CD4-positive, alpha-beta T cell treated with Interleukin-12 subunit alpha and Interleukin-12 subunit beta, for 1 hour (primary cell): ENCODE data around the gene FOXK2.
"Not testable (repeated sequence)": the region's sequence is repeated elsewhere in the genome, so short reads cannot be mapped to it uniquely, and the experiment has no call there.

Experiments
- DNase-seq: peaks from one replicate; pipeline ENCODE4 v3.0.0-alpha.2; 2020

Gene FOXK2

DNA sequence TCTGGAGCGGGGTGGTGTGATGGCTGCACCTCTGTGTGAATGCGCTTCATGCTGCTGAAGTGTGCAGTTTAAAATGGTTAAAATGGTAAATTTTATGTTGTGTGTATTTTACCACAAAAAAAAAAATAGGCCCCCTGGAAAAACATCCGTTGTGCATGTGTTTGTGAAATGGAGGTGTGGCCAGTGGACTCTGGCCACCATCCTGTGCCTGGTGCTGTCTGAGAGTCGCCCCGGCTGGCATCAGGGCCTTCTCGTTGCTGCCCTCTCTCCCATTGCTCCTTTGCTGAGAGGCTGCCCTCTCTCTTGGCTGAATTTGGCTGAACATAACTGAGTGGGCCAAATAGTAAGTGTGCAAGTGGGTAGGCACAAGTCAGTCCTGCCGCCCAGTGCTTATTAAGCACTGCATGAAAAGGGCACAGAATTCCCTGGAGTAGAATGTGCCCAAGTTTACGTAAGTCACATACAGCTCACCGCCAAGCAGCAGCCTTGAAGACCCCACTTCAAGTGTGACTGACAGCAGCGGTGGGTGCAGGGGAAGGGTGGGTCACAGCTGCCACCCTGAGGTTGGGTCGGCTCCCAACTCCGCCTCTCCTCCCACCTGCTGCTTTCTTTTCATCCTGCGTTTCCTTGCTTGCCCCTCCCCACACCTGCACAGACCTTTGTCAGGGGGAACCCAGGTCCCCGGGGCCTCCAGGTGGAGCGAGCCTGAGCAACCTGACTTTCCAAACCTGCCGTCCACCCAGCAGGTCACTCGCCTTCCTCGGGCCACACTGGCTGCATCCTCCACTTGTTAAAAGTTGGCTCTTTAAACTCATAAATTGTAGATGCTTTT, 46.8 kb downstream of the FOXK2 start:
- no peak for DNase-seq

DNA sequence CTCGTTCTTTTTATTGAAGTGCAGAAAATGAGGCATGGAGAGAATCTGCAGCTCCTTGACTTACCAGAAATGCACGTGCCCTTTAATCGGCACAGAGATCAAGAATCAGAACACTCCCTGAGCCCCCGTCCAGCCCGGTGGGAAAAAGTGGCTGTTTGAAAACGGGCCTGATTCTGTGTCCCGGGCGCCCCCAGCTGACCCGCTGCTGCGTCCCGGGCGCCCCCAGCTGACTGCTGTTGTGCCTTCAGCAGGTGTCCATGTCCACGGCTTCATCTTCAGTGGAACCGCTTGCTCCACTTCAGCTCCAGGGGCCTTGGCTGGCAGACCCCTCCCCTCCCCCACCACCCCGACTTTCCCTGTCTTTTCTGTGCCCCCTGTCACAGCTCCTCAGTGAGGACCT, 47.8 kb downstream of the FOXK2 start:
- DNase-seq, result no peak

DNA sequence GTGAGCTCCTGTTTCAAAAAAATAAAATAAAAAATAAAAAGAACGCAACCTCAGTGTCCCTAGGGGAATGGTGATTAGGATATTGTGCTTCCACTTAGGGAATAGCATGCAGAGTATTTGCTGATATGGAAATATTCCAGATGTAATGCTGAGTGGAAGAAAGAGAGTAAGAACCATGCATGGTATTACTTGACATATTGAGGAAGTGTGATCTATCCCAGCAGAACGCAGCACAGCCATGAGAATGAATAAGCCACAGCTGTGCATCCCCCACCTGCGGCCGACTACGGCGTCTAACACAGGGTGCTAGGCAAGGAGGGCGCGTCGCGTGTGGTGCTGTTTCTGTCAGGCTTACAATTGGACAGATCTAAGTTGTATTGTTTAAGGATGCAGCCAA, 49.5 kb downstream of the FOXK2 start:
- no peak for DNase-seq

DNA sequence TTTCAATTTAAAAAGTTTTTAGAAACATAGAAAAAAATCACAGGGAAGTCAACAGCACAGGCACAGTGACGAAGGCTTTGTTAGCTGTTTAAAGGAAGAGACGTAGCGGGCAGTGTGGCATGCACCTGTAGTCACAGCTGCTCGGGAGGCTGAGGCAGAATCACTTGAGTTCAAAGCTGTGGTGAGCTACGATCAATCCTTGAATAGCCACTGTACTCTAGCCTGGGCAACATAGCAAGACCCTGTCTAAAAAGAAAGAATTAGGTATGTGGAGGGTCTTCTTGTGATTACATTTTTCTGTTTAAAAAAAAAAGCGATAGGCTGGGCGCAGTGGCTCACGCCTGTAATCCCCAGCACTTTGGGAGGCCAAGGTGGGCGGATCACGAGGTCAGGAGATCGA, 50.1 kb downstream of the FOXK2 start:
- DNase-seq, result no peak

DNA sequence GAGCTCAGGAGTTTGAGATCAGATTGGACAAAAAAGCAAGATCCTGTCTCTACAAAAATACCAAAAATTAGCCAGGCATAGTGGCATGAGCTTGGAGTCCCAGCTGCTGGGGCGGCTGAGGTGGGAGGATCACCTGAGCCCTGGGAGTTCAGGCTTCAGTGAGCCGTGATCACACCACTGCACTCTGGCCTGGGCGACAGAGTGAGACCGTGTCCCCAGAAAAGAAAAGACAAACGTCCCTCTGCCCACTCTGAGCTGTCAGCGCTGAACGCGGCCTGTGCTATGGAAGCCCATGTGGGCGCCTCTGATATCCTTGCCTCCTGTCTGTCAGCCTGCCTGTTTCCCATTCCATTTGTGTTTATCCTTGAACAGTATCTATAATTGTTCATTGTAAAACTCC, 50.7 kb downstream of the FOXK2 start:
- DNase-seq, result no peak

DNA sequence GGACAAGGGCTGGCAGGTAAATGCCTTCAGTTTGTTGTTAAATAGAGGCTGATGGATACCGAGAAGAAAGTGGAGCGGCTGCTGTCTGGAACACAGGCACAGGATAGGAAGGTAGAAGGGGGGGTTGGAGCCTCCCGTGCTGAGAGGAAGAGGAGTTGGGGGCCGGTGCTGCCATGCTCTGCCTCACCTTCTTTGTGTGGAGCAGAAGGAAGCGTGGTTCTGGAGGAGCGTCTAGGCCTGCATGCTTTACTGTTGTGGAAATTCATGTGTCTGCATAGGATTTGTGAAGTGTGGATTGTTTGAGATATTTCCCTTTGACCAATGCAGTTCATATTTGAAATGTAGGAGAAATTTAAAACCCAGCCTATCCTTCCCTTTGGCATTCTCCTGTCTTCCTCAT, 52.3 kb downstream of the FOXK2 start:
- no peak for DNase-seq

DNA sequence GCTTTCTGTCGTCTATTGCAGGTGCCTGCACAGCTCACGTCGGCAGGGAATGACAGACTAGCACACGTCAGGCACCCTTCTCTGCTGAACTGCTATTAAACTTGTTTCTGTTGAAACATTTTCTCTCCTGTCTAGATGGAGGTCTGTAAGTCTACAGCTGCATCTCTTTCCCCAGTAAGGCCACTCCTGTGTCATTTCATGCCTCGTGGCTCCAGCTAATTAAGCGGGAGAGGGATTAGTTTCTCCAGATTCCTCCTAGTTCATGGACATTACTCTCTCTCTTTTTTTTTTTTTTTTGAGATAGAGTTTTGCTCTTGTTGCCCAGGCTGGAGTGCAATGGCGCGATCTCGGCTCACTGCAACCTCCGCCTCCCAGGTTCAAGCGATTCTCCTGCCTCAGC, 54.5 kb downstream of the FOXK2 start:
- DNase-seq, result no peak

DNA sequence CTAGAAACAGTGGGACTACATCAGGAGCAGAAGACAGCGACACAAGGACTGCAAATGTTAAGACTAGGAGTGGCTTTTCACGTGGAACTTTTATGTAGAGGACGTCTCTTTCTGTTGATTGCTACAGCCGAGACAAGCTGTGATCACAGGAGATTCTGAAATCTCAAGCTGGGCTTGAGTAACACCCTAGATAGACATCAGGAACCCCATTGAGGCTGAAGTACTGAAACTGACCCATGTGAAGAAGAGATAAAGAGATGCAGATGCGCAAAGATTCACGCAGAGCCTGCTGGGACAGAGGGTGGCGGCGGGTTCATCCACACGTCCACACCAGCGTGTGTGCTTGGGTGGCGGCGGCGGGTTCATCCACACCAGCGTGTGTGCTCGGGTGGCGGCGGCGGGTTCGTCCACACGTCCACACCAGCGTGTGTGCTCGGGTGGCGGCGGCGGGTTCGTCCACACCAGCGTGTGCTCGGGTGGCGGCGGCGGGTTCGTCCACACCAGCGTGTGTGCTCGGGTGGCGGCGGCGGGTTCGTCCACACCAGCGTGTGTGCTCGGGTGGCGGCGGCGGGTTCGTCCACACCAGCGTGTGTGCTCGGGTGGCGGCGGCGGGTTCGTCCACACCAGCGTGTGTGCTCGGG, 56.2 kb downstream of the FOXK2 start:
- not testable (repeated sequence) for DNase-seq

DNA sequence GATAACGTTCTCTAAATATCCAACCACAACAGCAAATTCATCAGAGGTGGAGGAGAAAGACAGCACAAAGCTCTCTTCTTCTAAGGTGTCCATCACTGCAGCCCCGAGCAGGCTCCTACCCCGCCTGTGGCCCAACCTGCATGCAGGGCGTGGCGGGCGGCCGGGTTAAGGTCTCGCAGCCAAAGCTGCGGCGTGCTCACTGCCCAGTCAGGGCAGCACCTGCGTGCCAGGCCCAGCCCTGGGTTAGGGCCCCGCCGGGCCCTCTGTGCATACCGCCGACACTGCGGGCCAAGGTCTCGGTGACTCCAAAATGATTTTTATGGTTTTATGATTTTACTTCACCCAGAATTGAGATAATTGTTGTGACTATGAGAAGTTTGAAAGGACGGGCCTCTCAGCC, 57.8 kb downstream of the FOXK2 start:
- DNase-seq, result no peak

DNA sequence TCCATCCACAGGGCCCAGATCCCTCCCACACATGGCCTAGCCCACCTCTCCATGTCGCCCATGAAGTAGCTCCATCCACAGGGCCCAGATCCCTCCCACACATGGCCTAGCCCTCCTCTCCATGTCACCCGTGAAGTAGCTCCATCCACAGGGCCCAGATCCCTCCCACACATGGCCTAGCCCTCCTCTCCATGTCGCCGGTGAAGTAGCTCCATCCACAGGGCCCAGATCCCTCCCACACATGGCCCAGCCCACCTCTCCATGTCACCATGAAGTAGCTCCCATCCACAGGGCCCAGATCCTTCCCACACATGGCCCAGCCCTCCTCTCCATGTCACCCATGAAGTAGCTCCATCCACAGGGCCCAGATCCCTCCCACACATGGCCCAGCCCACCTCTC, 60.4 kb downstream of the FOXK2 start:
- DNase-seq, result not testable (repeated sequence)

DNA sequence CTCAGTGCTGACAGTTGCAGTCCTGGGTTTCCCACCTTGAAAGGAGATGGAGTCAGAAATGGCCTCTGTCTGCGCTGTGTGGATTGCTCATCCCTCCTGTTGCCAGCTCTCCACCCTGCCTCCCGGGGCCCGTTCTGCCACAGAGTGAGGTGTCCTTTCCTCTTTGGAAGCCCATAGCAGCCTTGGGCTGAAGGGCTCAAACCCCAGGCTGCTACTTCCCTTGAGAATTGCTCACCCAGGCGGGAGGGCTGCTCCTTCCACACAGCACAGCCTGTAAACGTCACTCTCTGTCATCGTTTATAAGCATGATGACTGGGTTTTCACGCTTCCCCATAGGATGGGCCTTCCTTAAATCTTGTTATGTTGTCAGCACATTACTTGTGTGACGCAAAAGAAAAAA, 62.7 kb downstream of the FOXK2 start:
- no peak for DNase-seq

DNA sequence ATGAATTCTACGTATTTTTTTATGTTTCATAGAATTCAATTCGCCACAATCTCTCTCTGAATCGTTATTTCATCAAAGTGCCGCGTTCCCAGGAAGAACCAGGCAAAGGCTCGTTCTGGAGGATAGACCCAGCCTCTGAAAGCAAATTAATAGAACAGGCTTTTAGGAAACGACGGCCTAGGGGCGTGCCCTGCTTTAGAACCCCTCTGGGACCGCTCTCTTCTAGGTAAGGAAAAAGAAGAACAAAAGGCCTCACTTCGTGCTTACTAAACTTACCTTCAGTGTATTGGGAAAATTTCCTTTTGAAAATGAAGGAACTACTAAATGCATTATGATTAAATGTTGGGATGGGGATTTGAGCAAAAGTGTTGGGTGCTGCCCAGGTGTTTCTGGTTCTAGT, 63.2 kb downstream of the FOXK2 start:
- no peak for DNase-seq

DNA sequence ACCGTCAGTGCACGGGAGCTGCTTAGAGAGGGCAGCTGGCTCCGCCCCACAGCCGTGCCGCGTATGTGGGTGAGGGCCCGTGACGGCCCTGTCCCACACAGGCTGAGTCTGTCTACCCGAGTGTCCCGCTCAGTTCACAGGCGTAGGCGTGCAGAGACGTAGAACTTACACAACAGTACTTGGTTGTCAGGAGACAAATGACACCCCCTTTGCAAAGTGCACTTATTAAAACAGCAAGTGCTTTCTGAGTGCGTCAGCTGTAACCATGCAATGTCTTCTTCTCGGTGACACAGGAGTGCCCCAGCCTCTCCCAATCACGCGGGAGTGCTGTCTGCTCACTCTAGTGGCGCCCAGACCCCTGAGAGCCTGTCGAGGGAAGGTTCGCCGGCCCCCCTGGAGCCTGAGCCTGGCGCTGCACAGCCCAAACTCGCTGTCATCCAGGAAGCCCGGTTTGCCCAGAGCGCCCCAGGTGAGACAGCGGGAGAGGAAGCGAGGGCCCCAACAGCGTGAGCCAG, 64.2 kb downstream of the FOXK2 start:
- no peak for DNase-seq

DNA sequence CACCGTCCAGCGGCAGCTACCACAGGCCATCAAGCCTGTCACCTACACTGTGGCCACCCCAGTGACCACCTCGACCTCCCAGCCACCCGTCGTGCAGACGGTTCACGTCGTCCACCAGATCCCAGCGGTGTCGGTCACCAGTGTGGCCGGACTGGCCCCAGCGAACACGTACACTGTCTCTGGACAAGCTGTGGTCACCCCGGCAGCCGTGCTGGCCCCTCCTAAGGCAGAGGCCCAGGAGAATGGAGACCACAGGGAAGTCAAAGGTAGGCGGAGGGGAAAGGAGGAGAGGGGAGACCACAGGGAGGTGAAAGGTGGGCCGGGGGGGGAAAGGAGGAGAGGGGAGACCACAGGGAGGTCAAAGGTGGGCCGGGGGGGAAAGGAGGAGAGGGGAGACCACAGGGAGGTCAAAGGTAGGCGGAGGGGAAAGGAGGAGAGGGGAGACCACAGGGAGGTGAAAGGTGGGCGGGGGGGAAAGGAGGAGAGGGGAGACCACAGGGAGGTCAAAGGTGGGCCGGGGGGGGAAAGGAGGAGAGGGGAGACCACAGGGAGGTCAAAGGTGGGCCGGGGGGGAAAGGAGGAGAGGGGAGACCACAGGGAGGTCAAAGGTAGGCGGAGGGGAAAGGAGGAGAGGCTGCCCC, 66.5 kb downstream of the FOXK2 start:
- DNase-seq, result not testable (repeated sequence)

DNA sequence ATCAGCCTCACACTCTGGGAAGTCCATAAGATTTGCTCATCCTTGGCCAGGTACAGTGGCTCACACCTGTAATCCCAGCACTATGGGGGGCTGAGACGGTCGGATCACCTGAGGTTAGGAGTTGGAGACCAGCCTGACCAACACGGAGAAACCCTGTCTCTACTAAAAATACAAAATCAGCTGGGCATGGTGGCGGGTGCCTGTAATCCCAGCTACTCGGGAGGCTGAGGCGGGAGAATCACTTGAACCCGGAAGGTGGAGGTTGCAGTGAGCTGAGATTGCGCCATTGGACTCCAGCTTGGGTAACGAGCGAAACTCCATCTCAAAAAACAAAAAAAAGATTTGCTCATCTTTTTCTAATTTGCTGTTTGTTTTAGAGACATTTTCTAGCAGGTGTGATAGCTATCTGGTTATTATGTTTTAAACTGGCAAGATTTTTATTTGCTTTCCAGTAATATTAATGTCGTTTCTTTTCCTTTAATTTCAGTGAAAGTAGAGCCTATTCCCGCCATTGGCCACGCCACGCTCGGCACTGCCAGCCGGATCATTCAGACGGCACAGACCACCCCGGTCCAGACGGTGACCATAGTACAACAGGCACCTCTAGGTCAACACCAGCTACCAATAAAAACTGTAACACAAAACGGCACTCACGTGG, 67.2 kb downstream of the FOXK2 start:
- DNase-seq, result no peak

DNA sequence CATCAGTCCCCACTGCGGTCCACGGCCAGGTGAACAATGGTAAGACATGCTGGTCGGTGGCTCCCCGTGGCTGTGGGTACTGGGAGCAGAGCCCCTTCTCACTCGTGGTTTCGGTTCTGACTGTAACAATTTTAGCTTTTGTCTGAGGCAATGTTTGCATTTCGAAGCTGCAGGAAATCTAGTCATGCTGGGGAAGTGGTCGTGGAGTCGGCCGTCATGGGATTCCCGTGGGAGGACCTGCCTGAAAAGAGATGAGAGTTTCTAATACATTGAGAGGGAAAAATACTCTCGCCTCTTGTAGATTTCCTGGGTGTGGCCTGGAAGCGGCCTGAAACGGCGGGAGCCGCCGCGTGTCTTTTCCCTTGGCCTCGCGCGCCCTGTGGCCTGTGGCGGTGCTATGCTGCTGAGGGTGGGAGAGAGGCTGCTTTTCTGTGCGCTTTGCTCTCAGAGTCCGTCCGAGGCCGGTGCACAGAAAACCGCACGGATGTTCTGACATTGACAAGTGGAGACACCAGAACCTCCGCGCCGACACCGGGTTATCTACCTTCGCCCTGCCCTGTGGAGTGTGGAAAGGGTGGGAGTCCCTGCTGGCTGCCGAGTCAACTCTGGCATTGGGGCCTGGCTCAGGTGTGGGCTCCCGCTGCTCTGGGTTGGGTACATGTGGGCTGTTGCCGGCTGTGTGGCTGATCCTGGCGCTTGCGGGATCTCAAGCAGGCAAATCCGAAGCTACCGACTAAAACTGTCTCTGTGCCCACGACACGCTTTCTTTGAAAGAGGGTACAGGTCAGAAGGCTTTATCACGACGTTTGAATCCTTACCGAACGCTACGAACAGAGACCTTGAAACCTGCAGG, 67.9 kb downstream of the FOXK2 start:
- DNase-seq, result no peak

DNA sequence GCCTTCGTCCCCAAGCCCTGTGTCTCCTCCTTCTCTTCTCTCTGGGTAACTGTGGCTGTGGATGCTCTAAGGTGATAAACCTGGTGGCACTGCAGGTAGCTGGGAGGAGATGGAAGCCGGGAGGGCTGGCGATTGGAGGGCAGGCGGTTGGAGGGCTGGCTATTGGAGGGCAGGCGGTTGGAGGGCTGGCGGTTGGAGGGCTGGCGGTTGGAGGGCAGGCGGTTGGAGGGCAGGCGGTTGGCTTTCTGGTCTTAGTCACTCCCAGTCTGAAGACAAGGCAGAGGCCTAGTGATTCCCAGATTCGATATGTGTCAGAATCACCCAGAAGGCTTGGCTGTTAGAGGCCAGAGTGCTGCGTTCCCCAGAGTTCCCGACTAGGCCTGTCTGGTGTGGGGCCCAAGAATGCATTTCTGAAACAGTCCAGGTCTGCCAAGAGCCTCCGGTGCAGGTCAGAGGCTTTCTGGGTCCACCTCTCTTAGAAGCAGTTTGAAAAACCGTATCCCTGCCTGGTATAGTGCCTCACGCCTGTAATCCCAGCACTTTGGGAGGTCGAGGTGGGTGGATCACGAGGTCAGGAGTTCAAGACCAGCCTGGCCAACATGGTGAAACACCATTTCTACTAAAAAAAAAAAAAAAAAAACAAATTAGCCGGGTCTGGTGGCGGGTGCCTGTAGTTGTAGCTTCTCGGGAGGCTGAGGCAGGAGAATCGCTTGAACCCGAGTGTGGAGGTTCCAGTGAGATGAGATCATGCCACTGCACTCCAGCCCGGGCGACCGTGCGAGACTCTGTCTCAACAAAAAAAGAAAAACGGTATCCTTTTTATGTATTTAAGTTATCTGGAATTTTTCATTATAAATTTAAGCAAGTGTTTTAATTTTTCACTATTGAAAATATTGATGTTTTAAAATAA, 69.0 kb downstream of the FOXK2 start:
- DNase-seq, result no peak

DNA sequence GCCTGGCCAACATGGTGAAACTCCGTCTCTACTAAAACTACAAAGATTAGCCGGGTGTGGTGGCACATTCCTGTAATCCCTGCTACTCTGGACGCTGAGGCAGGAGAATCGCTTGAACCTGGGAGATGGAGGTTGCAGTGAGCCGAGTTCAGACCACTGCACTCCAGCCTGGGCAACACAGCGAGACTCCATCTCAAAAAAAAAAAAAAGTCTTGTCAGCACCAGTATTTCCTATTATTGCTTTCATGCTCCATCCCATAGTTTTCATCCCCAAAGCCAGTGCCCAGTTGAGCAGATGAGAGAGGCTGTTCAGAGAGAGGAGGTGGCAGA, 70.3 kb downstream of the FOXK2 start:
- DNase-seq, result no peak

DNA sequence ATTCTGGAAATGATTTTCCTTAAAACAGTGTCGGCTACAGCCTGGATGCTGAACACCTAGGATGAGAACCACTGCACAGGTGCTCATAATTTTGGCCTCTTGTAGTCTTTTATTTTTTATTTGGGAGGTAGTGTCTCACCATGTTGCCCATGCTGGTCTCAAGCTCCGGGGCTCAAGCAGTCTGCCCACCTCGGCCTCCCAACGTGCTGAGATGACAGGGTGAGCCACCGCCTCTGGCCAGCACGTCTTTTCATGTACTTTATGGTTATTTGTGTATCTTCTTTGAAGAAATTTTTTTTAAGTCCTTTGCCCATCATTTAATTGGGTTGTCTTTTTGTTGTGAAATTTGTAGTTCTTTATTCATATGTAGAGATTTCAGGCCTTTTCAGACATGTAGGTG, 70.7 kb downstream of the FOXK2 start:
- no peak for DNase-seq

DNA sequence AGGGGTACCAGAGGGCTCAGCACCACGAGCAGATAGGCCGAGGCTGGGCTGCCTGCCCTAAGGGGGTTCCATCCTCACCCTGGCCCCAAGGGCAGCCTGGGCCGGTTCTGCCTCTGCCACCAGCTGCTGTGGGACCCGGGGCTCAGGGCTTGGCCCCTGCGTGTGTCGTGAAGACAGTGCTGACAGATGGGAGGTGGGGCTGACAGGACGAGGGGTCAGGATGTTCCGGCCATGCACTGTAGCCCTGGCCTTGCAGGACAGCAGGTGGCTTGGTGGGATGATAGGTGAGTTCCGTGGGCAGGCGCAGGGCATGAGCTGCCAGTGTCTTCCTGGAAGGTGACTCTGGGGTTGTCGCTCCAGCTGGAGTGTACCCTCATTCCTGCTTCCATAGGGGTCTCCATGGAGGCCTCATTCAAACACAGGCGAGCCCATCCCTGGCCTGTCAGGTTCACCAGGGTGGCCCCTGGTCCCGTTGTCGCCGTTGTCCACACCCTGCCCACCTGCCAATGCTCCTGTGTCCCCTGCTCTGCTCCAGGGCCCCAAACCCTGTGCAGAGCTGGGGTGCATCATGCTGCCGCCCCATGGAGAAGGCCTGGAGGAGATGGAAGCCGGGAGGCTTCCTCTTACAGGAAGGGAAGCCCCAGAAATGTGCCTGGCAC, 71.5 kb downstream of the FOXK2 start:
- DNase-seq, result no peak

DNA sequence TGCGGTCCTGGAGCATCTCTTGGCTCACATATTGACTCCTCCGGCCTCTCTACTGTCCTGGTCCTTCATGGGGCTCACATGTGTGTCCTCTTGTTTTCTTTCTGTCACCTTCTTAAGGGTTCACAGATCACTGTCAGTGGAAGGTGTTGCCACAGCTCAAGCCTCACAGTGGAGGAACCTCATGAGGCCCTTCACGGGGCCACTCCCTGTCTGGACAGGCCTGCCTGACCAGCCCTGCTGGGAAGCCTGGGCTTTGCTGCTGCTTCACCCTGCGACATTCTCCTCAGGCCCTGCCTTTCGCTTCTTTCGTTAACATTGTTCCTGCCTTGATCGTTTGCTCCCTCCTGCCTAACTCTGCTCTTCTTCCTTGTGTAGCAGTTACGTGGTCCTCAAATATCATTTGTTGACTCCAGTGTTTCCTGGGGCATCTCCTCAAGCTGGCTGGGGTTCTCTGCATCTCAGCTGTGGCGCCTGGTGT, 72.8 kb downstream of the FOXK2 start:
- DNase-seq, result no peak
